ENCODE results near the gene ELK3. TPM values are rescaled to one million over a fixed set of nuclear protein-coding genes. Genes with fewer than 3 reads are reported as not detected.

The ELK3 gene
- total and polyA plus RNA-seq, 2 of the 8 experiments (the other 6 are each of a cell fraction or from before 2014, with no cell fraction given): 3.5 to 14.3 TPM

DNA sequence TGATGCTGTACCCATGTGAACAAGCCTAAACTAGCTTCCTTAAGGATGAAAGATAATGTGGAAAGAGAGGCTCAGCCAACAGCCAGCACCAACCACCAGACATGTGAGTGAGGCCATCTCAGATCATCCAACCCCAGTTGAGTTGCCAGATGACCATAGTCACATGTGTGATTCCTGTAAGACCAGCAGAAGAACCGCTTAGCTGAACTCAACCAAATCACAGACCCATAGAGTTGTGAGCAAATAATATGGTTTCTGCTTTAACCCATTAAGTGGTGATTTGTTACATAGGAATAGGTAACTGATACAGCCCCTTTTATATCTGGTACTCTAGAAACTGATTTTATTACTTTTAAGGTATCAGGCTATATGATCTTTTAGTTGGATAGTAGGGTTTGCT, 17.6 kb upstream of the ELK3 start:
- Histone ChIP-seq H2BK20ac (ENCODE audit: low read length) (no peak overlapping the region), H2AFZ (ENCODE audit: low read length) (no peak overlapping the region), H2AK5ac (ENCODE audit: low read depth, low read length) (no peak overlapping the region), H4K20me1 (replicated peaks in 1 of 2; ENCODE audit: control insufficient read depth in 1 of 2, insufficient read depth in 2 of 2, low read length in 2 of 2) (no peaks in the 10 kb centered on the region), H3K79me2 (ENCODE audit: control insufficient read depth in 1 of 2, insufficient read depth in 2 of 2, low read length in 2 of 2) (no peaks in the 10 kb centered on the region), H3K18ac (ENCODE audit: extremely low read depth, low read length) (no peak overlapping the region), H3K4me2 (ENCODE audit: insufficient read depth in 1 of 2, low read depth in 2 of 2, low read length in 2 of 2) (no peak overlapping the region), H3K23me2 (ENCODE audit: low read depth, low read length) (no peaks in the 10 kb centered on the region), H3K4ac (replicated peaks; ENCODE audit: insufficient read length, low read depth, low read length) (no peak overlapping the region), H3K9ac (replicated peaks in 1 of 4; ENCODE audit: extremely low read depth in 1 of 4, low read depth in 3 of 4, low read length in 3 of 4) (no peak overlapping the region), H3K14ac (ENCODE audit: insufficient read length) (no peak overlapping the region), H4K91ac (replicated peaks; ENCODE audit: insufficient read length, low read length) (no peak overlapping the region), H3K79me1 (ENCODE audit: low read depth, low read length) (no peaks in the 10 kb centered on the region), H2BK5ac (ENCODE audit: low read depth, low read length) (no peak overlapping the region), H3K4me1 (replicated peaks in 1 of 4; ENCODE audit: control insufficient read depth in 3 of 4, insufficient read depth in 4 of 4, low read length in 3 of 4) (no peaks in the 10 kb centered on the region), H3K36me3 (ENCODE audit: control insufficient read depth in 2 of 4, insufficient read depth in 4 of 4, low read length in 3 of 4) (no peaks in the 10 kb centered on the region), H3K4me3 (ENCODE audit: extremely low read depth in 1 of 4, insufficient read depth in 2 of 4, low read depth in 3 of 4, low read length in 4 of 4) (no peak overlapping the region), H4K5ac (ENCODE audit: insufficient read length, low read depth, low read length) (no peak overlapping the region), H3K23ac (ENCODE audit: insufficient read length) (no peak overlapping the region), H4K8ac (ENCODE audit: extremely low read depth, insufficient read depth, low read length) (no peak overlapping the region), H3K27ac (ENCODE audit: low read depth, low read length) (no peak overlapping the region), H3K56ac (replicated peaks; ENCODE audit: insufficient read length, low read depth, low read length) (no peak overlapping the region), H2BK15ac (ENCODE audit: low read length) (no peak overlapping the region), H3K27me3 (replicated peaks in 1 of 4; ENCODE audit: control insufficient read depth in 3 of 4, extremely low read depth in 1 of 4, insufficient read depth in 3 of 4, low read length in 3 of 4) (no peaks in the 10 kb centered on the region), H2BK120ac (replicated peaks; ENCODE audit: low read depth, low read length) (no peak overlapping the region), H2BK12ac (ENCODE audit: low read depth, low read length) (no peak overlapping the region), H3K9me3 (ENCODE audit: insufficient read depth in 2 of 2, low read depth in 1 of 2, low read length in 1 of 2) (peaks cover 0 to 9% of the 10 kb centered on the region in 2 experiments; a peak in 1 of 4 replicates)
- ChIA-PET CTCF (ENCODE audit: partially characterized antibody) (interaction anchor here (0.6 kb wide), 1 partner anchor 844 kb away, joined by 4 read pairs; no protein-coding TSS in a partner anchor), POLR2A (ENCODE audit: partially characterized antibody) (no interaction called here)
- TF ChIP-seq GTF2F1 (IDR thresholded peaks at IDR 0.05; ENCODE audit: borderline replicate concordance, low read depth, low read length) (no peak), KDM1A (IDR thresholded peaks at IDR 0.05; ENCODE audit: borderline replicate concordance, low read length) (no peak), MAFK (IDR thresholded peaks at IDR 0.05; ENCODE audit: low read depth, low read length) (no peak), BCL11A (IDR thresholded peaks at IDR 0.05; ENCODE audit: low read depth in 2 of 2, low read length in 2 of 2) (no peak), BRCA1 (IDR thresholded peaks at IDR 0.05; ENCODE audit: low read depth, low read length) (no peak)
- TF ChIP-seq, protein P1, sequence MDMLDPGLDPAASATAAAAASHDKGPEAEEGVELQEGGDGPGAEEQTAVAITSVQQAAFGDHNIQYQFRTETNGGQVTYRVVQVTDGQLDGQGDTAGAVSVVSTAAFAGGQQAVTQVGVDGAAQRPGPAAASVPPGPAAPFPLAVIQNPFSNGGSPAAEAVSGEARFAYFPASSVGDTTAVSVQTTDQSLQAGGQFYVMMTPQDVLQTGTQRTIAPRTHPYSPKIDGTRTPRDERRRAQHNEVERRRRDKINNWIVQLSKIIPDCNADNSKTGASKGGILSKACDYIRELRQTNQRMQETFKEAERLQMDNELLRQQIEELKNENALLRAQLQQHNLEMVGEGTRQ (IDR thresholded peaks at IDR 0.05; ENCODE audit: low read length): no peak
- WGBS, 2 experiments (ENCODE audit: extremely low coverage in 1 of 2, insufficient coverage in 1 of 2, insufficient read length in 1 of 2, insufficient replicate concordance in 2 of 2, low coverage in 1 of 2, low lambda C conversion rate in 2 of 2, missing lambda C conversion rate in 1 of 2): 95% methylated on average over 1 of the region's 1 CpG; no CpG with 5 or more reads in 1 of the 2 experiments
- DNase-seq (ENCODE audit: low read depth in 1 of 2, low spot score in 2 of 2) (no peak), FAIRE-seq (no peak)
